ENCODE results near the gene TIPRL.

TIPRL gene

GRCh38 chr1:168155910-168156309, 22.9 kb upstream of the TIPRL start:
- CTCF ChIA-PET, result interaction anchor here (0.6 kb wide), 1 partner anchor 451 kb away, joined by 3 read pairs; no protein-coding TSS in a partner anchor

GRCh38 chr1:168157638-168158037, 21.1 kb upstream of the TIPRL start:
- no peak for TF ChIP-seq CTCF (conservative IDR thresholded peaks at IDR 0.05; ENCODE audit: low read depth)
- H3K27ac ChIP-seq, result no peak overlapping the region
- DNase-seq (ENCODE audit: low spot score), result no peak
- CTCF ChIA-PET, result no interaction called here
- POLR2A ChIA-PET (ENCODE audit: low non-redundant PET), result no interaction called here

More at GRCh38 chr1:168155910-168156309, 22.9 kb upstream of the TIPRL start:
- POLR2A ChIA-PET (ENCODE audit: low non-redundant PET), result no interaction called here
- H3K27ac ChIP-seq, result no peak overlapping the region
- TF ChIP-seq CTCF (conservative IDR thresholded peaks at IDR 0.05; ENCODE audit: low read depth), result no peak
- no peak for DNase-seq (ENCODE audit: low spot score)

- H3K27ac ChIP-seq, result no peak overlapping the region
- no peak for DNase-seq (ENCODE audit: low spot score)
- ChIA-PET POLR2A (ENCODE audit: low non-redundant PET) (no interaction called here), CTCF (interaction anchor here (0.6 kb wide), 1 partner anchor 92 kb away, joined by 7 read pairs; no protein-coding TSS in a partner anchor)
- TF ChIP-seq CTCF (conservative IDR thresholded peaks at IDR 0.05; ENCODE audit: low read depth), result no peak
These were observed 19.5 kb upstream of the TIPRL start for GRCh38 chr1:168159251-168159650.

- POLR2A ChIA-PET (ENCODE audit: low non-redundant PET), result no interaction called here
- no peak overlapping the region for H3K27ac ChIP-seq
- no peak for TF ChIP-seq CTCF (conservative IDR thresholded peaks at IDR 0.05; ENCODE audit: low read depth)
- DNase-seq (ENCODE audit: low spot score), result no peak
- CTCF ChIA-PET, result no interaction called here
These were observed 18.8 kb upstream of the TIPRL start for GRCh38 chr1:168159979-168160378.

GRCh38 chr1:168161459-168161858, 17.3 kb upstream of the TIPRL start:
- no peak for DNase-seq (ENCODE audit: low spot score)
- POLR2A ChIA-PET (ENCODE audit: low non-redundant PET), result no interaction called here
- H3K27ac ChIP-seq, result no peak overlapping the region
- CTCF ChIA-PET, result interaction anchor here (0.5 to 0.6 kb wide), 2 partner anchors 21 to 72 kb away, joined by 4 to 6 read pairs; no protein-coding TSS in a partner anchor
- no peak for TF ChIP-seq CTCF (conservative IDR thresholded peaks at IDR 0.05; ENCODE audit: low read depth)

GRCh38 chr1:168163670-168164069, 15.1 kb upstream of the TIPRL start:
- no peak for TF ChIP-seq CTCF (conservative IDR thresholded peaks at IDR 0.05; ENCODE audit: low read depth)
- CTCF ChIA-PET, result interaction anchor here (0.7 kb wide), 1 partner anchor 20 kb away, joined by 3 read pairs; no protein-coding TSS in a partner anchor
- no peak for DNase-seq (ENCODE audit: low spot score)
- POLR2A ChIA-PET (ENCODE audit: low non-redundant PET), result no interaction called here
- no peak overlapping the region for H3K27ac ChIP-seq
